Osteoblast (primary cell): ENCODE data around the gene CSMD2. TPM values are rescaled to one million over a fixed set of nuclear protein-coding genes. Genes with fewer than 3 reads are reported as not detected.

Experiments
- DNase-seq: peaks from one replicate; pipeline ENCODE4 v3.0.0; 2011; ENCODE audit warnings: low spot score, mixed read lengths; ENCODE audit not compliant: insufficient read length; ENCODE audit errors: missing footprints
- H2AFZ ChIP-seq: 2 replicates; pipeline ENCODE4 v1.6.0; 2011; ENCODE audit warnings: mild to moderate bottlenecking, low read length
- H3K27ac ChIP-seq: 2 replicates; pipeline ENCODE4 v1.5.1; 2011; ENCODE audit warnings: mild to moderate bottlenecking, low read depth, low read length, moderate library complexity
- H3K27me3 ChIP-seq: 2 replicates; pipeline ENCODE4 v1.6.0; 2012; ENCODE audit warnings: mild to moderate bottlenecking, control low read depth, inconsistent platforms, low read length, moderate library complexity; ENCODE audit not compliant: insufficient read depth
- H3K36me3 ChIP-seq: 2 replicates; pipeline ENCODE4 v1.5.1; 2011; ENCODE audit warnings: mild to moderate bottlenecking, low read length, control low read depth, moderate library complexity; ENCODE audit not compliant: insufficient read depth
- H3K4me1 ChIP-seq: 2 replicates; pipeline ENCODE4 v1.5.1; 2011; ENCODE audit warnings: mild to moderate bottlenecking, low read length, control low read depth, moderate library complexity; ENCODE audit not compliant: insufficient read depth
- H3K4me2 ChIP-seq: 2 replicates; pipeline ENCODE4 v1.6.0; 2011; ENCODE audit warnings: mild to moderate bottlenecking, low read length; ENCODE audit not compliant: insufficient read depth
- H3K4me3 ChIP-seq: fragments of 200-600 bp; sonication (generic); 3 replicates; pipeline ENCODE4 v1.5.1; 2012; ENCODE audit warnings: mild to moderate bottlenecking, low read length, inconsistent platforms; ENCODE audit not compliant: insufficient read depth
- H3K79me2 ChIP-seq: 2 replicates; pipeline ENCODE4 v1.6.0; 2012; ENCODE audit warnings: mild to moderate bottlenecking, low read length, control low read depth, inconsistent platforms; ENCODE audit not compliant: insufficient read depth
- H3K9me3 ChIP-seq: 2 replicates; pipeline ENCODE4 v1.5.1; 2011; ENCODE audit warnings: low read depth, low read length, control low read depth
- H4K20me1 ChIP-seq: 2 replicates; pipeline ENCODE4 v1.6.0; 2012; ENCODE audit warnings: mild to moderate bottlenecking, low read length, control low read depth; ENCODE audit not compliant: insufficient read depth
- total RNA-seq: library from RNA; depleted of rRNA; stranded (reverse); fragments of >200 nt; gene quantifications from 2 replicates; pipeline ENCODE4 v1.2.3, GENCODE V29; 2012
- TF ChIP-seq, protein P1 (sequence below): IDR thresholded peaks from 2 replicates; pipeline ENCODE4 v1.5.1; 2011; ENCODE audit warnings: mild to moderate bottlenecking, low read depth, low read length, moderate library complexity; ENCODE audit errors: extremely low read depth

The CSMD2 gene
- total RNA-seq, 1 donor: 0.36 TPM

DNA sequence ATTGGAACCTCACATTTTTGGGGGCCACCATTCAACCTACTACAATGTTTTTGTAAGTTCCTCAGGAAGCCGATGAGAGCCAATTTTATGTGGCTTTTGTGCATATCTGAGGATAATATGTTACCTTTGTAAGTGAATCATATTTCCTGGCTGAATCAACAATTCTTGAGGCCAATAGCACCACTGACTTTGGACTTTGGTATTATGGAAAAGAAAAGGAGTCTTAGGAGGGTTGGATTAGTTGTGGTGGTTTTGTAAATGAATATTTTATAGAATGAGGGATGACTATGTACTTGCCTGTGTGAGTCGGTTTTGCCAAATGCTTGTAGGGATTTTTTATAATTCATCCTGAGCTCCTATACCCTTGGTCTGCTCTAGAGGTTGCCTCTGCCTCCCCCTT, 482.7 kb downstream of the CSMD2 start:
- TF ChIP-seq, protein P1, sequence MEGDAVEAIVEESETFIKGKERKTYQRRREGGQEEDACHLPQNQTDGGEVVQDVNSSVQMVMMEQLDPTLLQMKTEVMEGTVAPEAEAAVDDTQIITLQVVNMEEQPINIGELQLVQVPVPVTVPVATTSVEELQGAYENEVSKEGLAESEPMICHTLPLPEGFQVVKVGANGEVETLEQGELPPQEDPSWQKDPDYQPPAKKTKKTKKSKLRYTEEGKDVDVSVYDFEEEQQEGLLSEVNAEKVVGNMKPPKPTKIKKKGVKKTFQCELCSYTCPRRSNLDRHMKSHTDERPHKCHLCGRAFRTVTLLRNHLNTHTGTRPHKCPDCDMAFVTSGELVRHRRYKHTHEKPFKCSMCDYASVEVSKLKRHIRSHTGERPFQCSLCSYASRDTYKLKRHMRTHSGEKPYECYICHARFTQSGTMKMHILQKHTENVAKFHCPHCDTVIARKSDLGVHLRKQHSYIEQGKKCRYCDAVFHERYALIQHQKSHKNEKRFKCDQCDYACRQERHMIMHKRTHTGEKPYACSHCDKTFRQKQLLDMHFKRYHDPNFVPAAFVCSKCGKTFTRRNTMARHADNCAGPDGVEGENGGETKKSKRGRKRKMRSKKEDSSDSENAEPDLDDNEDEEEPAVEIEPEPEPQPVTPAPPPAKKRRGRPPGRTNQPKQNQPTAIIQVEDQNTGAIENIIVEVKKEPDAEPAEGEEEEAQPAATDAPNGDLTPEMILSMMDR: no peak
- Histone ChIP-seq H3K4me2 (no peak overlapping the region), H3K36me3 (no peaks in the 10 kb centered on the region), H3K27ac (no peak overlapping the region), H3K27me3 (no peaks in the 10 kb centered on the region), H2AFZ (no peak overlapping the region), H3K9me3 (no peaks in the 10 kb centered on the region), H3K79me2 (no peaks in the 10 kb centered on the region), H3K4me1 (no peaks in the 10 kb centered on the region), H4K20me1 (no peaks in the 10 kb centered on the region), H3K4me3 (no peak overlapping the region)
- DNase-seq: no peak

DNA sequence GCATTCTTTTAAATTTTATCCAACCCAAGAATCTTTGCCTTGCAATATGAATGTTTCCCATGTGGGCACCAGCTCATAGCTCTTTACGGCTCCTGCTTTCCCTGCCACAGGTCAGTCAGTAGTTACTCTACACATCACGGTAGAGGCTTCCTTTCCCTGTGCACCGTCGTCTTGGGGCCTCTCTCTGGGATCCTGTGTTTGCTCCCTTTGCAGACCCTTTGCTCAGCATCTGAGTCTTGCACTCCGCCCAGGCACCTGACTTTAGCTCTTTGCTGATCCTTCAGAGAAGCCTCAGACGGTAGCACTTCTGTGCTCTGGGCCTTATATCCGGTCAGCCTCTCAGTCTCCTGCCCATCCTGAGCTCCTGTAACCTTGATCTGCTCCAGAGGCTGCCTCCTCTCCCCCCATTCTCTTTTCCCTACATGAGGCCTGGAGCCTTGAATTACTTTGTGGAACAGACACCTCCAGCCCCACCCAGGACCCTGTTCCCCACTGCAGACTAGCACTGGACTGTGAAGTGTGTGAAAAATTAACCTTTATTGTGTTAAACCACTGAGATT, 484.7 kb downstream of the CSMD2 start:
- H3K27me3 ChIP-seq: no peaks in the 10 kb centered on the region
- no peak for DNase-seq
- no peaks in the 10 kb centered on the region for H3K4me1 ChIP-seq
- H4K20me1 ChIP-seq: no peaks in the 10 kb centered on the region
- no peaks in the 10 kb centered on the region for H3K79me2 ChIP-seq
- no peaks in the 10 kb centered on the region for H3K9me3 ChIP-seq
- H3K4me2 ChIP-seq: no peak overlapping the region
- no peaks in the 10 kb centered on the region for H3K36me3 ChIP-seq
- no peak overlapping the region for H3K27ac ChIP-seq
- no peak overlapping the region for H3K4me3 ChIP-seq
- H2AFZ ChIP-seq: no peak overlapping the region
- TF ChIP-seq, protein P1: no peak

DNA sequence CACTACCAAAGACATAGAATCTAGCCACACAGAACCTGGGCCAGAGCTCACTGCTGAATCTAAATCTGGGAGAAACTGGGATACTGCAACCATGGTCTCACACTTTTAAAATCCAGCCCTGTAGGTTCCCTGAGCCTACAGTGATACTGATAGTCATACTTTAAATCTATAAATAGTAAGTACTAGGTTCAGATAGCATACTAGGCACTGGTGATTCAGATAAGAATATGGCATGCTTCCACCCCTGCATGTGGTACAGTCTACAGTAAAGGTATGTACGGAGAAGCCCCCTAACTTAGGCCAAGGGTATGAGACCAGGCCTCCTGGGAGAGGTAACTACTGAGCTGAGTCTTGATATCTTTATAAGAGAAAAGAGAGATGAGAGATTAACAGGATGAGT, 494.5 kb downstream of the CSMD2 start:
- no peaks in the 10 kb centered on the region for H3K27me3 ChIP-seq
- DNase-seq: no peak
- H3K4me2 ChIP-seq: no peak overlapping the region
- no peaks in the 10 kb centered on the region for H3K36me3 ChIP-seq
- no peaks in the 10 kb centered on the region for H3K79me2 ChIP-seq
- H3K9me3 ChIP-seq: no peaks in the 10 kb centered on the region
- TF ChIP-seq, protein P1: no peak
- H3K27ac ChIP-seq: no peak overlapping the region
- H2AFZ ChIP-seq: no peak overlapping the region
- no peaks in the 10 kb centered on the region for H4K20me1 ChIP-seq
- H3K4me1 ChIP-seq: no peaks in the 10 kb centered on the region
- H3K4me3 ChIP-seq: no peak overlapping the region

DNA sequence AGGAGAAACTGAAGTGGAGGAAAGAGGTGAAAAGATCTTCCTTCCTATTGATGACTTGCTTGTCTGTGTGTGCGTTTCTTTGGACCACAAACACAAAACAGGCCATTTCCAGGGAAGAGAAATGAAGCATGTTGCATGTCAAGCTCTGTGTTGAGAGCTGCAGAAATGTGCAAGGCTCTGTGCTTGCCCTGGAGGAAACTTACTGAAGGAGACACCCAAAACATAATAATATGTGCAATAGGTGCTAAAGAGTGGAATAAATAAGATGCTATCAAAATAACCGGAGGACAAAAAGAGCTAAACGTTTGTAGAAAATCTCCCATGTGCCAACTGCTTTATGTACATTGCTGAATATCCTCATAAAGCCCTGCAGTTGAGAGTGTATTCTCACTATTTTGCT, 496.3 kb downstream of the CSMD2 start:
- TF ChIP-seq, protein P1: no peak
- Histone ChIP-seq H3K4me2 (no peak overlapping the region), H3K36me3 (no peaks in the 10 kb centered on the region), H3K4me3 (no peak overlapping the region), H2AFZ (no peak overlapping the region), H3K27me3 (no peaks in the 10 kb centered on the region), H4K20me1 (no peaks in the 10 kb centered on the region), H3K79me2 (no peaks in the 10 kb centered on the region), H3K9me3 (no peaks in the 10 kb centered on the region), H3K4me1 (no peaks in the 10 kb centered on the region), H3K27ac (no peak overlapping the region)
- DNase-seq: no peak
